KMS-11 (cell line): ENCODE measurements around the gene HPGD.

Experiments
- H2AFZ ChIP-seq: fragments of 200-600 bp; sonication (generic); 2 replicates; pipeline ENCODE4 v1.6.1; 2016; ENCODE audit warnings: antibody characterized with exemption, mixed run types, low read depth
- H3K27ac ChIP-seq: fragments of 200-600 bp; sonication (generic); 2 replicates; pipeline ENCODE4 v1.6.1; 2016; ENCODE audit warnings: mild to moderate bottlenecking, mixed run types
- H3K27me3 ChIP-seq: fragments of 200-600 bp; sonication (generic); 2 replicates; pipeline ENCODE4 v1.6.1; 2017; ENCODE audit warnings: mild to moderate bottlenecking, low read depth, mixed run types, moderate library complexity; ENCODE audit not compliant: insufficient read depth
- H3K36me3 ChIP-seq: fragments of 200-600 bp; sonication (generic); 2 replicates; pipeline ENCODE4 v1.6.1; 2017; ENCODE audit warnings: mild to moderate bottlenecking, mixed run types; ENCODE audit not compliant: insufficient read depth
- H3K4me1 ChIP-seq: fragments of 200-600 bp; sonication (generic); 2 replicates; pipeline ENCODE4 v1.6.1; 2016; ENCODE audit warnings: mild to moderate bottlenecking, low read depth, mixed run types; ENCODE audit not compliant: poor library complexity, severe bottlenecking
- H3K4me2 ChIP-seq: fragments of 200-600 bp; sonication (generic); 2 replicates; pipeline ENCODE4 v1.7.0; 2016; ENCODE audit warnings: mild to moderate bottlenecking, mixed run types
- H3K4me3 ChIP-seq: fragments of 200-600 bp; sonication (generic); IDR thresholded peaks from 2 replicates; pipeline ENCODE4 v1.6.1; 2017; ENCODE audit warnings: low read depth, low read length, mixed read lengths; ENCODE audit not compliant: insufficient read depth
- H3K79me2 ChIP-seq: fragments of 200-600 bp; sonication (generic); 2 replicates; pipeline ENCODE4 v1.6.1; 2016; ENCODE audit warnings: low read depth, mixed run types; ENCODE audit not compliant: insufficient read depth
- H3K9ac ChIP-seq: fragments of 200-600 bp; sonication (generic); 2 replicates; pipeline ENCODE4 v1.6.1; 2016; ENCODE audit warnings: mild to moderate bottlenecking, mixed run types
- H4K20me1 ChIP-seq: fragments of 200-600 bp; sonication (generic); 2 replicates; pipeline ENCODE4 v1.6.1; 2016; ENCODE audit warnings: mild to moderate bottlenecking, mixed run types; ENCODE audit not compliant: insufficient read depth
- TF ChIP-seq, protein P1 (sequence below): fragments of 200-600 bp; sonication (generic); conservative IDR thresholded peaks from 2 replicates; pipeline ENCODE4 v1.6.1; 2017; ENCODE audit warnings: low read depth, mild to moderate bottlenecking, antibody characterized with exemption, low read length, moderate library complexity, mixed read lengths

The HPGD gene

DNA sequence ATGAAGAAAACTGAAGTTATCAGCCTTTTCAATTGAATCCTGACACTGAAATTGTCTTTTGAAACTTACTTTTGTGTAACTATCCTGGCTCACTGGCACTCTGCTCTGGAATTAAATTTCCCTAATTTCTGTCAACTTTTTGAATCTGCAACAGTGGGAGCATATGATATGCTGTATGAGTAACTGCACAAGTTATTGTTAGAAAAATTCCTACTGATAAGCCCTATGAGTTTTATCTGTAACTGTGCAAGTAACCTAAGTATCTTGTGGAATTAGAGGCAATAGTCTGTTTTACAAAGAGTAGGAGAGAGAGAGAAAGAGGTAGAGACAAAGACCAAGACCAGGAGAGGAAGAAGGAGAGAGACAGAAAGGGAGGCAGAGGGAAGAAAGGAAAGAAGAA is 9.2 kb upstream of the HPGD start:
- no peaks in the 10 kb centered on the region for H4K20me1 ChIP-seq
- no peaks in the 10 kb centered on the region for H3K36me3 ChIP-seq
- H3K4me2 ChIP-seq = no peak overlapping the region
- TF ChIP-seq, protein P1, sequence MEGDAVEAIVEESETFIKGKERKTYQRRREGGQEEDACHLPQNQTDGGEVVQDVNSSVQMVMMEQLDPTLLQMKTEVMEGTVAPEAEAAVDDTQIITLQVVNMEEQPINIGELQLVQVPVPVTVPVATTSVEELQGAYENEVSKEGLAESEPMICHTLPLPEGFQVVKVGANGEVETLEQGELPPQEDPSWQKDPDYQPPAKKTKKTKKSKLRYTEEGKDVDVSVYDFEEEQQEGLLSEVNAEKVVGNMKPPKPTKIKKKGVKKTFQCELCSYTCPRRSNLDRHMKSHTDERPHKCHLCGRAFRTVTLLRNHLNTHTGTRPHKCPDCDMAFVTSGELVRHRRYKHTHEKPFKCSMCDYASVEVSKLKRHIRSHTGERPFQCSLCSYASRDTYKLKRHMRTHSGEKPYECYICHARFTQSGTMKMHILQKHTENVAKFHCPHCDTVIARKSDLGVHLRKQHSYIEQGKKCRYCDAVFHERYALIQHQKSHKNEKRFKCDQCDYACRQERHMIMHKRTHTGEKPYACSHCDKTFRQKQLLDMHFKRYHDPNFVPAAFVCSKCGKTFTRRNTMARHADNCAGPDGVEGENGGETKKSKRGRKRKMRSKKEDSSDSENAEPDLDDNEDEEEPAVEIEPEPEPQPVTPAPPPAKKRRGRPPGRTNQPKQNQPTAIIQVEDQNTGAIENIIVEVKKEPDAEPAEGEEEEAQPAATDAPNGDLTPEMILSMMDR = no peak
- no peaks in the 10 kb centered on the region for H3K4me1 ChIP-seq
- no peaks in the 10 kb centered on the region for H3K27me3 ChIP-seq
- no peaks in the 10 kb centered on the region for H3K79me2 ChIP-seq
- no peak overlapping the region for H3K9ac ChIP-seq
- no peak overlapping the region for H3K27ac ChIP-seq
- H2AFZ ChIP-seq = no peak overlapping the region
- H3K4me3 ChIP-seq = no peak overlapping the region

DNA sequence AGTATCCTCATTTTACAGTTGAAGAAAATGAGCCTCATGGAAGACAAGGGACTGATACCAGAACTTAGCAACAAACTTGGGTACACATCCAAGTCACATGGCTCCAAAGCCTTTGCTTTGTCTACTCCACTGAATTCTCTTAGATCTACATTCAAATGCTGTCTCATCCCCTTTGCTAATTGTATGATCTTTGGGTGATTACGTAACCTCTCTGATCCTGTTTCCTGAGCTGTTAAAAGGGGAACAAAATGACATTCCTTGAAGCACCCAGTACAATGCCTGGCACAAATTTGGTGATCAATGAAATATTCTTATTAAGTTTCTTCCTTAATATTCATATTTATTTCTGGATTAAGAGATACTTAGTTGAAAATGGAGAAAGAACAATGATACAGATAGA is 5.9 kb upstream of the HPGD start:
- Histone ChIP-seq H3K4me2 (no peak overlapping the region), H3K27me3 (no peaks in the 10 kb centered on the region), H3K27ac (no peak overlapping the region), H3K9ac (no peak overlapping the region), H2AFZ (no peak overlapping the region), H3K4me3 (no peak overlapping the region), H3K36me3 (no peaks in the 10 kb centered on the region), H4K20me1 (no peaks in the 10 kb centered on the region), H3K4me1 (no peaks in the 10 kb centered on the region), H3K79me2 (no peaks in the 10 kb centered on the region)
- TF ChIP-seq, protein P1 = no peak

- H3K79me2 ChIP-seq = no peaks in the 10 kb centered on the region
Measured at GRCh38 chr4:174526731-174527130, 4.4 kb upstream of the HPGD start.

GRCh38 chr4:174524242-174524641 is 2.0 kb upstream of the HPGD start:
- Histone ChIP-seq H3K4me1 (peaks cover 6% of the 10 kb centered on the region), H3K79me2 (no peaks in the 10 kb centered on the region), H3K4me2 (no peak overlapping the region), H3K36me3 (no peaks in the 10 kb centered on the region), H3K27ac (no peak overlapping the region), H3K4me3 (no peak overlapping the region), H3K9ac (no peak overlapping the region), H4K20me1 (no peaks in the 10 kb centered on the region), H2AFZ (no peak overlapping the region), H3K27me3 (no peaks in the 10 kb centered on the region)
- TF ChIP-seq, protein P1 = no peak

More at GRCh38 chr4:174526731-174527130, 4.4 kb upstream of the HPGD start:
- no peak overlapping the region for H3K9ac ChIP-seq
- no peaks in the 10 kb centered on the region for H3K27me3 ChIP-seq
- TF ChIP-seq, protein P1 = no peak
- no peaks in the 10 kb centered on the region for H4K20me1 ChIP-seq
- no peaks in the 10 kb centered on the region for H3K36me3 ChIP-seq
- H3K4me3 ChIP-seq = no peak overlapping the region
- H3K4me1 ChIP-seq = peaks cover under 1% of the 10 kb centered on the region
- H3K4me2 ChIP-seq = no peak overlapping the region
- no peak overlapping the region for H2AFZ ChIP-seq
- H3K27ac ChIP-seq = no peak overlapping the region
